Natural killer cell treated with Interleukin-12 subunit alpha and Interleukin-12 subunit beta and Interleukin-15 and Interleukin-18, amount 100 ng/mL, for 72 hours (primary cell): ENCODE measurements around the gene APOD. TPM values are rescaled to one million over a fixed set of nuclear protein-coding genes. Genes with fewer than 3 reads are reported as not detected.
A peak's percentile ranks its signal among the peaks of the same experiment; 100 is the strongest.

Experiments used
- ATAC-seq, 2 donors: fragments of 150-1000 bp; cut with Tn5 transposase in 1 of 2; sonication (Bioruptor Pico), chemical (Tn5 transposase) in 1 of 2; 2 replicates each; pipeline ENCODE4 v1.10.0; 2021
- DNase-seq: peaks from one replicate; pipeline ENCODE4 v3.0.0; 2022; ENCODE audit warnings: low spot score
- H3K27ac Mint-ChIP-seq, 2 donors: 1 replicate in 1 of 2; 2 replicates in 1 of 2; pipeline ENCODE4 v1.8.0; 2022; ENCODE audit warnings: mixed read lengths in 2 of 2, mild to moderate bottlenecking in 1 of 2, moderate library complexity in 1 of 2
- H3K27me3 Mint-ChIP-seq, 2 donors: 1 replicate in 1 of 2; 2 replicates in 1 of 2; pipeline ENCODE4 v1.8.0; 2022; ENCODE audit warnings: mixed read lengths in 2 of 2
- H3K36me3 Mint-ChIP-seq: one replicate; pipeline ENCODE4 v1.8.0; 2022; ENCODE audit warnings: mixed read lengths
- H3K4me1 Mint-ChIP-seq, 2 donors: 1 replicate in 1 of 2; 2 replicates in 1 of 2; pipeline ENCODE4 v1.8.0; 2022; ENCODE audit warnings: low read depth in 2 of 2, mixed read lengths in 2 of 2, mild to moderate bottlenecking in 1 of 2
- H3K4me3 Mint-ChIP-seq: one replicate; pipeline ENCODE4 v1.8.0; 2022; ENCODE audit warnings: mixed read lengths
- H3K9me3 Mint-ChIP-seq: 2 replicates; pipeline ENCODE4 v1.8.0; 2022; ENCODE audit warnings: mixed read lengths
- total RNA-seq, 2 donors: library from RNA; stranded (reverse); gene quantifications; one replicate each; pipeline ENCODE4 v1.2.3, GENCODE V29; 2022

The APOD gene
- total RNA-seq, 2 donors from 2014 or later = not detected

GRCh38 chr3:195568630-195569029 lies 15.1 kb downstream of the APOD start:
- DNase-seq (no peak), ATAC-seq (no peak)
- H3K36me3 Mint-ChIP-seq = no peaks in the 10 kb centered on the region
- no peak overlapping the region for H3K27ac Mint-ChIP-seq
- no peak overlapping the region for H3K4me3 Mint-ChIP-seq
- no peaks in the 10 kb centered on the region for H3K9me3 Mint-ChIP-seq
- peaks cover 6 to 9% of the 10 kb centered on the region in 2 donors for H3K4me1 Mint-ChIP-seq
- peaks cover 5 to 7% of the 10 kb centered on the region in 2 donors for H3K27me3 Mint-ChIP-seq

- no peak overlapping the region for H3K27ac Mint-ChIP-seq
- H3K27me3 Mint-ChIP-seq = peaks cover 5 to 7% of the 10 kb centered on the region in 2 donors
- no peak overlapping the region for H3K4me3 Mint-ChIP-seq
- peaks cover 6 to 9% of the 10 kb centered on the region in 2 donors for H3K4me1 Mint-ChIP-seq
- DNase-seq (no peak), ATAC-seq (no peak)
- no peaks in the 10 kb centered on the region for H3K36me3 Mint-ChIP-seq
- no peaks in the 10 kb centered on the region for H3K9me3 Mint-ChIP-seq
Observed at GRCh38 chr3:195566797-195567196, 16.9 kb downstream of the APOD start.

- no peaks in the 10 kb centered on the region for H3K36me3 Mint-ChIP-seq
- H3K27ac Mint-ChIP-seq = no peak overlapping the region
- H3K4me3 Mint-ChIP-seq = no peak overlapping the region
- ATAC-seq (no peak), DNase-seq (no peak)
- no peaks in the 10 kb centered on the region for H3K9me3 Mint-ChIP-seq
- peaks cover 5 to 7% of the 10 kb centered on the region in 2 donors for H3K27me3 Mint-ChIP-seq
- H3K4me1 Mint-ChIP-seq = peaks cover 6 to 9% of the 10 kb centered on the region in 2 donors
Observed at GRCh38 chr3:195565716-195566115, 18.0 kb downstream of the APOD start.

GRCh38 chr3:195563317-195563716 lies 20.4 kb downstream of the APOD start:
- no peak for DNase-seq
- H3K27me3 Mint-ChIP-seq = peaks cover 5 to 7% of the 10 kb centered on the region in 2 donors
- H3K9me3 Mint-ChIP-seq = no peaks in the 10 kb centered on the region
- no peak overlapping the region for H3K27ac Mint-ChIP-seq
- no peak overlapping the region for H3K4me3 Mint-ChIP-seq
- peaks cover 0 to 3% of the 10 kb centered on the region in 2 donors for H3K4me1 Mint-ChIP-seq
- no peaks in the 10 kb centered on the region for H3K36me3 Mint-ChIP-seq
- no peak for ATAC-seq

- Mint-ChIP-seq H3K27ac (no peak overlapping the region), H3K9me3 (no peaks in the 10 kb centered on the region), H3K27me3 (no peaks in the 10 kb centered on the region), H3K36me3 (no peaks in the 10 kb centered on the region), H3K4me3 (no peak overlapping the region), H3K4me1 (peaks cover 0 to 7% of the 10 kb centered on the region in 2 donors)
- no peak for ATAC-seq
- DNase-seq = no peak
Observed at GRCh38 chr3:195559723-195560409, 23.9 kb downstream of the APOD start.

GRCh38 chr3:195558602-195559001 lies 25.1 kb downstream of the APOD start:
- ATAC-seq = no peak
- no peak overlapping the region for H3K4me3 Mint-ChIP-seq

GRCh38 chr3:195557322-195557721 lies 26.4 kb downstream of the APOD start:
- peaks cover 6 to 7% of the 10 kb centered on the region in 2 donors for H3K4me1 Mint-ChIP-seq
- no peaks in the 10 kb centered on the region for H3K9me3 Mint-ChIP-seq
- no peak for DNase-seq
- ATAC-seq = no peak
- no peaks in the 10 kb centered on the region for H3K27me3 Mint-ChIP-seq
- H3K36me3 Mint-ChIP-seq = no peaks in the 10 kb centered on the region
- no peak overlapping the region for H3K4me3 Mint-ChIP-seq
- no peak overlapping the region for H3K27ac Mint-ChIP-seq

More at GRCh38 chr3:195558602-195559001, 25.1 kb downstream of the APOD start:
- Mint-ChIP-seq H3K27ac (no peak overlapping the region), H3K27me3 (no peaks in the 10 kb centered on the region), H3K4me1 (peaks cover 0 to 7% of the 10 kb centered on the region in 2 donors), H3K9me3 (no peaks in the 10 kb centered on the region), H3K36me3 (no peaks in the 10 kb centered on the region)
- DNase-seq = no peak

GRCh38 chr3:195556390-195556789 lies 27.4 kb downstream of the APOD start:
- Mint-ChIP-seq H3K4me1 (peaks cover 8 to 10% of the 10 kb centered on the region in 2 donors), H3K9me3 (no peaks in the 10 kb centered on the region), H3K27me3 (no peaks in the 10 kb centered on the region), H3K36me3 (no peaks in the 10 kb centered on the region), H3K4me3 (no peak overlapping the region), H3K27ac (no peak overlapping the region)
- DNase-seq (no peak), ATAC-seq (no peak)

GRCh38 chr3:195555110-195555509 lies 28.6 kb downstream of the APOD start:
- H3K4me1 Mint-ChIP-seq = peaks cover 15 to 16% of the 10 kb centered on the region in 2 donors
- H3K9me3 Mint-ChIP-seq = no peaks in the 10 kb centered on the region
- no peak for ATAC-seq
- DNase-seq = no peak
- no peaks in the 10 kb centered on the region for H3K36me3 Mint-ChIP-seq
- no peak overlapping the region for H3K4me3 Mint-ChIP-seq
- H3K27me3 Mint-ChIP-seq = no peaks in the 10 kb centered on the region
- H3K27ac Mint-ChIP-seq = no peak overlapping the region

GRCh38 chr3:195554458-195554857 lies 29.3 kb downstream of the APOD start:
- Mint-ChIP-seq H3K4me1 (peaks cover 21 to 22% of the 10 kb centered on the region in 2 donors), H3K27ac (peak overlapping the region in 1 of 2 donors; percentile 17), H3K4me3 (no peak overlapping the region), H3K9me3 (no peaks in the 10 kb centered on the region), H3K36me3 (no peaks in the 10 kb centered on the region), H3K27me3 (no peaks in the 10 kb centered on the region)
- DNase-seq (no peak), ATAC-seq (no peak)

- Mint-ChIP-seq H3K9me3 (no peaks in the 10 kb centered on the region), H3K4me3 (no peak overlapping the region), H3K27ac (peak overlapping the region; percentile 1 to 17), H3K4me1 (peaks cover 28% of the 10 kb centered on the region in 2 donors), H3K36me3 (no peaks in the 10 kb centered on the region), H3K27me3 (no peaks in the 10 kb centered on the region)
- DNase-seq (no peak), ATAC-seq (no peak)
Observed at GRCh38 chr3:195553268-195553667, 30.5 kb downstream of the APOD start.

- Mint-ChIP-seq H3K27me3 (no peaks in the 10 kb centered on the region), H3K9me3 (no peaks in the 10 kb centered on the region), H3K36me3 (no peaks in the 10 kb centered on the region), H3K27ac (peak overlapping the region in 1 of 2 donors; percentile 79), H3K4me3 (no peak overlapping the region), H3K4me1 (peaks cover 39 to 44% of the 10 kb centered on the region in 2 donors)
- no peak for ATAC-seq
- no peak for DNase-seq
Observed at GRCh38 chr3:195551381-195551978, 32.3 kb downstream of the APOD start.

GRCh38 chr3:195550723-195551122 lies 33.0 kb downstream of the APOD start:
- H3K27ac Mint-ChIP-seq = peak overlapping the region; percentile 74 to 79
- no peak for DNase-seq
- no peaks in the 10 kb centered on the region for H3K9me3 Mint-ChIP-seq
- H3K4me3 Mint-ChIP-seq = peak overlapping the region; percentile 84
- H3K27me3 Mint-ChIP-seq = no peaks in the 10 kb centered on the region
- ATAC-seq = peak; percentile 40 to 46
- H3K4me1 Mint-ChIP-seq = peaks cover 42 to 52% of the 10 kb centered on the region in 2 donors
- no peaks in the 10 kb centered on the region for H3K36me3 Mint-ChIP-seq

GRCh38 chr3:195549931-195550519 lies 33.7 kb downstream of the APOD start:
- Mint-ChIP-seq H3K27ac (peak overlapping the region; percentile 74 to 79), H3K4me3 (peak overlapping the region; percentile 84), H3K9me3 (no peaks in the 10 kb centered on the region), H3K27me3 (no peaks in the 10 kb centered on the region), H3K36me3 (no peaks in the 10 kb centered on the region), H3K4me1 (peaks cover 45 to 59% of the 10 kb centered on the region in 2 donors)
- DNase-seq = peak; percentile 68
- ATAC-seq = peak; percentile 83
